Sigmoid colon (tissue), 4 donors: ENCODE data around the gene SPATA31D1.
"Not testable (repeated sequence)": the region's sequence is repeated elsewhere in the genome, so short reads cannot be mapped to it uniquely, and the experiment has no call there.

Source experiments
- POLR2A ChIP-seq, 2 donors: fragments of 450-650 bp; IDR thresholded peaks; one replicate each; pipeline ENCODE4 v1.6.1; 2016; ENCODE audit warnings: antibody characterized with exemption in 2 of 2, mild to moderate bottlenecking in 2 of 2, moderate library complexity in 2 of 2
- POLR2AphosphoS5 ChIP-seq, 4 donors: sonication (generic); formaldehyde crosslinking; IDR thresholded peaks; one replicate each; pipeline ENCODE4 v1.6.1; 2017; ENCODE audit warnings: antibody characterized with exemption in 4 of 4

- not testable (repeated sequence) for TF ChIP-seq POLR2A, POLR2AphosphoS5 (IDR thresholded peaks at IDR 0.05)
These were observed 45.2 kb upstream of the SPATA31D1 start, which contains the start of gene SPATA31D3 for GRCh38 chr9:81943393-81943792.
